Measurements from ENCODE around the gene FZD1.
"Not testable (repeated sequence)": the region's sequence is repeated elsewhere in the genome, so short reads cannot be mapped to it uniquely, and the experiment has no call there.

FZD1 gene

GRCh38 chr7:91297939-91298338 is 33.7 kb downstream of the FZD1 start:
- DNase-seq (ENCODE audit: low spot score) = no peak

- DNase-seq (ENCODE audit: low spot score) = no peak
Observed at GRCh38 chr7:91299952-91300775, 35.9 kb downstream of the FZD1 start.

DNA sequence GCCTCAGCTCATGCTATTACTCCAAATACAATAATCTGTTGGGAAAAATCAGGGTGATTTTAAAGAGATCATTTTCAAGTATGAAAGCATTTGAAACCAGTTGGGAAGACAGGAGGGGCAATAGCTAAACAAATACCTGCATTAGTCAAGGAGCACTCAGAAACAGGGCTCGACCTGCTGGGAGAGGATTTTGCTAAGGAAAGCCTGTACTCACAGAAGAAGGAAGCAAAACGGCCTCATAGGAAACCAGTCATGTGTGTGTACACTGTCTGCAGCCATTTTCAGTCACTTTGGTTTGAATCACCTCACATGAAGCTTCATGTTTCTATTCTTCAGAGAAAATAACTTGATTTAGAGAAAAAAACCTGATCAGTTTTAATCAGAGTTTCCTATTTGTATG is 38.6 kb downstream of the FZD1 start:
- DNase-seq (ENCODE audit: low spot score) = no peak

DNA sequence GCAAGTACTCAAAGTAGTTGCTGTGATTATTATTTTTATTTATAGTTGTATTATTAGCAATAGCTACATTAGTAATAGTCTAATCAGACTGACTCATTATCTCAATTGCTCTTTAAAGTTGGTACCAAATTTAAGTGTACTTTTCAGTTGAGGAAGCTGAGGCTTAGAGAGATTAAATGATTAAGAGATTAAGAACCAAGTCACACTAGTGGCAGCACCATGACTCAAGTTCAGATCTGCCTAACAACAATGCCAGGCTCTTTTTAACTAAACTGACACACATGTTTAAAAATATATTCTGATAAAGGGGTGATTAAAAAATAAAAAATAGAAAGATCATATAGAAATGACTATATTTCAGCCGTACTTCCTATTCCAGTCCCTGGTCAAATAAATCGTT is 42.0 kb downstream of the FZD1 start:
- DNase-seq (ENCODE audit: low spot score) = no peak

- no peak for DNase-seq (ENCODE audit: low spot score)
Observed at GRCh38 chr7:91307467-91307866, 43.2 kb downstream of the FZD1 start.

DNA sequence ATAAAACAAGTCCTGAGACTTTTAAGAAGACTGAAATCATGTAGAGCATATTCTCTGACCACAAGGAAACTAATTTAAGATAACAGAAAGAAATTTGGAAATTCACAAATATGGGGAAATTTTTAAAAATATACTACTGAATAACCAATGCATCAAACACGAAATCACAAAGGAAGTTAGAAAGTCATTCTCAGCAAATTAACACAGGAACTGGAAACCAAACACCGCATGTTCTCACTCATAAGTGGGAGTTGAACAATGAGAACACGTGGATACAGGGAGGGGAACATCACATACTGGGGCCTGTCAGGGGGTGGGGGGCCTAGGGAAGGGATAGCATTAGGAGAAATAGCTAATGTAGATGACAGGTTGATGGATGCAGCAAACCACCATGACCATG is 44.0 kb downstream of the FZD1 start:
- DNase-seq (ENCODE audit: low spot score) = not testable (repeated sequence)

- DNase-seq (ENCODE audit: low spot score) = no peak
Observed at GRCh38 chr7:91310830-91311460, 46.7 kb downstream of the FZD1 start.

DNA sequence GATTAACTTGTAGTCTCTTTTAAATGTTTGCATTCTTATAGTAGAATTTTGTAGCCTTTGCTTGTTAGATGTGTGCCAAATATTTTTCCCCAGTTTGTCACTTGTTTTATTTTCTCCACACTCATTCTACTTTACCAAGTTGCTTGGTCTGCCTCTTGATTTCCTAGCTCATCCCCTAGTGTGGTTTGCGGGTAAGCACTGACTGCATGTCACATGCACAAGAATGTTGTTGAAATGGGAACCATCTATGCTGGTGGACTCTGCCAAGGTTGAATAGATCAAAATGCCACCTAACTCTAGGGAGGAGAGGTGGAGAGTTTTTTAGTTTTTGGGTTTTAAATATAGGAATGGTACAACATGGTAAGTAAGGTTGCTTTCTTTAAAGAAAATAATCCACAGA is 47.6 kb downstream of the FZD1 start:
- no peak for DNase-seq (ENCODE audit: low spot score)

DNA sequence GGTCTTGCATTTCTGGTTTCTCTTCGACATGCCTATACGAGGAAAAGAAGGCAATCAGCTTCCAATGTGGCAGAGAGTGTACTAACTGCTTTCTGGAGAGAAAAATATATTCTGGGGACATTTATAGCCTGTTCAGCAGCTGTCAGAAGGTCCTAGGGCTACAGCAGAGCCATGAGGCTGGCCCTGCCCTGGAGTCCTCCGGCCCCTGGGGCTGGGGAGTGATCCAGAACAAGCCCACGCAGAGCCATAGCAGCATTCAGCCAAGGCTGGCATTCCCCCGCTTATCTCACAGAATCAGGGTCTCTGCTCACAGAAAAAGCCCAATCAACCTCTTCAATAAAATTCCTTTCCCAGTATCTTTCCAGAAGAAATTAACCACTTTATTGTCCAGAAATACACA is 48.9 kb downstream of the FZD1 start:
- DNase-seq (ENCODE audit: low spot score) = no peak

GRCh38 chr7:91314591-91315323 is 50.5 kb downstream of the FZD1 start:
- DNase-seq (ENCODE audit: low spot score) = no peak

GRCh38 chr7:91316426-91316825 is 52.2 kb downstream of the FZD1 start:
- no peak for DNase-seq (ENCODE audit: low spot score)

DNA sequence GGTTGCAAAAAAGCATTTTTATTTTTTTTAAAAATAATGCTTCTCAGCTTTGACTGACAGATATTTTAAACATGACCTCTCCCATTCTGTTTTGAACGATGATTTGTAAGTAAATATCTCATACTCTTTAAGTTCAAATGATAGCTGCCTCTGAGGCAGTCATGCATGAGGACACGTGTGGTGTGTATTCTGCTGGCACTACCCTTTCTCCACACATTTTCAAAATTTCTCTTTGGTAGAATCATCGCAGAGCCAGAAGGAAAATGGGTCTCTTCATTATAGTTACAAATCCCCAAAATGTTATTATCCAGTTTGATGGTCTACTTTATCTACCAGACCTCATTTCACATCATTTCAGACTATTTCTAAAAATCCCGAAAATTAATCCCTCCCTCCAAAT is 55.1 kb downstream of the FZD1 start:
- DNase-seq (ENCODE audit: low spot score) = no peak

GRCh38 chr7:91320366-91321078 is 56.3 kb downstream of the FZD1 start:
- DNase-seq (ENCODE audit: low spot score) = no peak
